ENCODE measurements around the gene INPP5D.
"Not testable (repeated sequence)": the region's sequence is repeated elsewhere in the genome, so short reads cannot be mapped to it uniquely, and the experiment has no call there.

The INPP5D gene

DNA sequence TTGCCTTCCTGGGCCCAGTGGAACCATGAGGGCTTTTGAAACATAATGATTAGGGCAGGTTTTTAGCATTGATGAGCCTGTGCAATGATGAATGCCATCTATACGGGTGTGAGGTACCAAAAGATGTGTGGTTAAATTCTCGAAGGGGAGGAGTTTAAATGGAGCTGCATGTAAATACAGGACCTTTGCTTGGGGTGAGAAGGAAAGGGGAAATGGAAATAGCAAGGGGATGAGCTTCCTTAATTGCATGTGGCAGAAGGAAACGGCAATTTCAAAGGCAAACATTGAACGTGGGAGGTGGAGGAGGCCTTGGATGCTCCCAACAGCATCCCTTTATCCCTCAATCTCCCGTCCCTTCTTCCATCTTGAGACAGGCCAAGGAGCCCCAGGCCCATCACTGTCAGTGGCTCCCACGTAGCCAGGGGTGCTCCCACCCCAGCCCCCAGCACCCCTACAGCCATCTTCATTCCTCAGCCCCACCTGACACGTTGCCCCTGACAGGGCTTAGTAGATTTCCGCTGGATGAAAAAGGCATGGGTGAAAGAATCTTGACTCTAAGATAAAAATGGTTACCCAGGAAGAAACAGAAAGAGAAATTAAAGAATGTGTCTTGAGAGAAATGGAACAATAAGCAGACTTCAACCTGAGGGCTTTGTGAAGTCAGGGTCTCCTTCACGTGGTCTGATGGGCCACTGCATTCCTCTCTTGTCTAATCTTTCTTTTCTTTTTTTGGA lies 32.5 kb downstream of the INPP5D start:
- no peak overlapping the region for H3K27ac ChIP-seq (ENCODE audit: low read depth, low read length)
- H3K4me1 ChIP-seq (ENCODE audit: insufficient read depth, low read length): no peaks in the 10 kb centered on the region
- H3K4me3 ChIP-seq (ENCODE audit: low read depth in 1 of 2, low read length in 2 of 2): no peak overlapping the region
- H3K9ac ChIP-seq (ENCODE audit: low read length): no peak overlapping the region
- H3K9me3 ChIP-seq (ENCODE audit: low read length): no peaks in the 10 kb centered on the region
- H3K27me3 ChIP-seq (ENCODE audit: control insufficient read depth in 1 of 2, insufficient read depth in 2 of 2, low read length in 2 of 2): no peaks in the 10 kb centered on the region
- H3K36me3 ChIP-seq (ENCODE audit: insufficient read depth, low read length): no peaks in the 10 kb centered on the region

DNA sequence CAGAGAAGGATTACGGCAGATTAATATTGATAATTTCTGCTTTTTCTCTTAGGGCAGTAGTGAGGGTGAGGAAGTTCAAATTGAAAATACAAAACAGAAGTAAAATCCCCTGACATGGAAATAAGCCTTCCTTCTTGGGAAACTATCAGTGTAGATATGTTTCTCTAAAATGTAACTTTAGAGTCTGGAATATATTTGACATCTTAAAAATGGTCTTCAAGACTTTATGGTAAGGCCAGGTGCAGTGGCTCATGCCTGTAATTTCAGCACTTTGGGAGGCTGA lies 33.0 kb downstream of the INPP5D start:
- Histone ChIP-seq H3K27ac (ENCODE audit: low read depth, low read length) (no peak overlapping the region), H3K9me3 (ENCODE audit: low read length) (no peaks in the 10 kb centered on the region), H3K4me3 (ENCODE audit: low read depth in 1 of 2, low read length in 2 of 2) (no peak overlapping the region), H3K36me3 (ENCODE audit: insufficient read depth, low read length) (no peaks in the 10 kb centered on the region), H3K4me1 (ENCODE audit: insufficient read depth, low read length) (no peaks in the 10 kb centered on the region), H3K27me3 (ENCODE audit: control insufficient read depth in 1 of 2, insufficient read depth in 2 of 2, low read length in 2 of 2) (no peaks in the 10 kb centered on the region), H3K9ac (ENCODE audit: low read length) (no peak overlapping the region)

DNA sequence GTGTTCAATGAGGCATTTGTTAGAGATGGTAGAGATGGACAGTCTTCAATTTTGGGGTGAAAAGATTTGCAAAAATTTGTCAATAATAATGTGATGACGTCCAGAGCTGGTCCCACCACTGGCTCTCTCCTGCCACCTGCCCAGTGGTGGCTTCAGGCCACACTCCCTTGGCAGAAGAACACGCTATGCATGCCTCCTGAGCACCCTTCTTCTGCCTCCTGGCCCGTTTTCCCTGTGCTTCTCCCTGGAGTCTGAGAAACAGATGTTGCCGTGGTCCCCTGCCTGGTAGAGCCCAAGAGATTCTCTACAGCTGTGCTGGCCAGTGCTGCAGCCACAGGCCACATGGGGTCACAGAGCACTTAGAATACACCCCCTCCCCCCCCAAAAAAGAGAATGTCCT lies 33.6 kb downstream of the INPP5D start:
- H3K4me3 ChIP-seq (ENCODE audit: low read depth in 1 of 2, low read length in 2 of 2): no peak overlapping the region
- no peak overlapping the region for H3K9ac ChIP-seq (ENCODE audit: low read length)
- H3K36me3 ChIP-seq (ENCODE audit: insufficient read depth, low read length): no peaks in the 10 kb centered on the region
- no peaks in the 10 kb centered on the region for H3K4me1 ChIP-seq (ENCODE audit: insufficient read depth, low read length)
- no peak overlapping the region for H3K27ac ChIP-seq (ENCODE audit: low read depth, low read length)
- no peaks in the 10 kb centered on the region for H3K27me3 ChIP-seq (ENCODE audit: control insufficient read depth in 1 of 2, insufficient read depth in 2 of 2, low read length in 2 of 2)
- no peaks in the 10 kb centered on the region for H3K9me3 ChIP-seq (ENCODE audit: low read length)

DNA sequence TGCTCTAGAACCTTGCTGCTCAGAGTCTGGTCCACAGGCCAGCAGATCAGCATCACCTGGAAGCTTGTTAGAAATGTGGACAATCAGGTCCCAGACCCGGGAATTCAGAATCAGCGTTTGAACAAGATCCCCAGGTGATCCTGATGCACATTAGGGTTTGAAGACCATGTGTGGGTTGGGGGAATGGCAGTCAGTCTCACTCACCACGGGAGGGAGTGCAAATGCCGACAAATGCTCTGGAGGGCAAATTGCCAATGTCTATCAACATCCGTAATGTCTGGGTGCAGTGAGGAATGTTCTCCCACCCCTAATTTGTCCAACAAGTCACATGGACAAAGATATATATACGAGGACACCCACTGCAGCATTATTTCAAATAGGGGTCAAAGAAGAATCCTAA lies 34.5 kb downstream of the INPP5D start:
- Histone ChIP-seq H3K27ac (ENCODE audit: low read depth, low read length) (no peak overlapping the region), H3K4me1 (ENCODE audit: insufficient read depth, low read length) (no peaks in the 10 kb centered on the region), H3K9me3 (ENCODE audit: low read length) (no peaks in the 10 kb centered on the region), H3K27me3 (ENCODE audit: control insufficient read depth in 1 of 2, insufficient read depth in 2 of 2, low read length in 2 of 2) (no peaks in the 10 kb centered on the region), H3K36me3 (ENCODE audit: insufficient read depth, low read length) (no peaks in the 10 kb centered on the region), H3K4me3 (ENCODE audit: low read depth in 1 of 2, low read length in 2 of 2) (no peak overlapping the region), H3K9ac (ENCODE audit: low read length) (no peak overlapping the region)

DNA sequence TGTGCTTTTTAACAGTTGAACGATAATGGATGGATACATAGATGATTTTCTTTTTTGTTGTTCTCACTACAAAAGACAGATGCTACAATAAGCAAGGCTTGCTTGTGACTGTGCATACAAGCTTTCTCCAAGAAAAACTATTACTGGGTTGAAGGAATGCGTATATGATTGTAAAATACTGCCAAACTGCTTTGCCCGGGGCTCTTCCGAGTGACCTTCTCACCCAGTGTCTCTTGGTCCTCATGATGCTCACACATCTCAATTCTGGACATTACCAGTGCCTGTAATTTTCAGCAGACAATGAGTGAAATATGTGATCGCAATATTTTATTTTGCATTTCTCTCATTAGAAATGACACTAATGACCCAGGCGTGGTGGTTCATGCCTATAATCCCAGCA lies 35.9 kb downstream of the INPP5D start:
- Histone ChIP-seq H3K4me1 (ENCODE audit: insufficient read depth, low read length) (no peaks in the 10 kb centered on the region), H3K9me3 (ENCODE audit: low read length) (no peaks in the 10 kb centered on the region), H3K27ac (ENCODE audit: low read depth, low read length) (no peak overlapping the region), H3K9ac (ENCODE audit: low read length) (no peak overlapping the region), H3K4me3 (ENCODE audit: low read depth in 1 of 2, low read length in 2 of 2) (no peak overlapping the region), H3K27me3 (ENCODE audit: control insufficient read depth in 1 of 2, insufficient read depth in 2 of 2, low read length in 2 of 2) (no peaks in the 10 kb centered on the region), H3K36me3 (ENCODE audit: insufficient read depth, low read length) (no peaks in the 10 kb centered on the region)

DNA sequence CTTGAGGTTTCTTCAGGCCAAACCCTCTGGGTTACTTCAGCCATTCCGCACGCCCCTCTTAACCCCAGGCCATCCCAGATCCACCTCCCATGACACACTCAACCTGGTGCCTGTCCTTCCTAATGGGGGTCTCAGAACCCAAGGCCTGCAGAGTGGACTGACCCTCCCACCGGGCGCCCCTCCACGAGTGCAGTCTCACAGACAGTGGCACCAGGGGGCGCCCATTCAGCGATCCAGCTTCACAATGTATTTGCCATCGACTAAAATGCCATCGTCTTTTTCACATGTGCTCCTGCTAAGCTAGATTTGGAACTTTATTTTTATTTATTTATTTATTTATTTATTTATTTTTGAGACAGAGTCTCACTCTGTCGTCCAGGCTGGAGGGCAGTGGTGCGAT lies 38.5 kb downstream of the INPP5D start:
- Histone ChIP-seq H3K4me3 (ENCODE audit: low read depth in 1 of 2, low read length in 2 of 2) (no peak overlapping the region), H3K36me3 (ENCODE audit: insufficient read depth, low read length) (no peaks in the 10 kb centered on the region), H3K9me3 (ENCODE audit: low read length) (no peaks in the 10 kb centered on the region), H3K27me3 (ENCODE audit: control insufficient read depth in 1 of 2, insufficient read depth in 2 of 2, low read length in 2 of 2) (no peaks in the 10 kb centered on the region), H3K9ac (ENCODE audit: low read length) (no peak overlapping the region), H3K27ac (ENCODE audit: low read depth, low read length) (no peak overlapping the region), H3K4me1 (ENCODE audit: insufficient read depth, low read length) (no peaks in the 10 kb centered on the region)

DNA sequence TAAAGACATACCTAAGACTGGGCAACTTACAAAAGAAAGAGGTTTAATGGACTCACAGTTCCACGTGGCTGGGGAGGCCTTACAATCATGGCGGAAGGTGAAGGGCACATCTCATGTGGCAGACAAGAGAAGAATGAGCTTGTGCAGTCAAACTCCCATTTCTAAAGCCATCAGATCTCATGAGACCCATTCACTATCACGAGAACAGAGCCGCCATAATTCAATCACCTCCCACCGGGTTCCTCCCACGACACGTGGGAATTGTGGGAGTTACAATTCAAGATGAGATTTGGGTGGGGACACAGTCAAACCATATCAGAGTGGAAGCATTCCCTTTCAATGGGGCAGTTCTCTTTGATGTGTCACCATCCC lies 39.7 kb downstream of the INPP5D start:
- not testable (repeated sequence) for H3K9ac ChIP-seq (ENCODE audit: low read length); H3K27ac ChIP-seq (ENCODE audit: low read depth, low read length); H3K36me3 ChIP-seq (ENCODE audit: insufficient read depth, low read length); H3K4me3 ChIP-seq (ENCODE audit: low read depth in 1 of 2, low read length in 2 of 2); H3K4me1 ChIP-seq (ENCODE audit: insufficient read depth, low read length); H3K9me3 ChIP-seq (ENCODE audit: low read length); H3K27me3 ChIP-seq (ENCODE audit: control insufficient read depth in 1 of 2, insufficient read depth in 2 of 2, low read length in 2 of 2)

DNA sequence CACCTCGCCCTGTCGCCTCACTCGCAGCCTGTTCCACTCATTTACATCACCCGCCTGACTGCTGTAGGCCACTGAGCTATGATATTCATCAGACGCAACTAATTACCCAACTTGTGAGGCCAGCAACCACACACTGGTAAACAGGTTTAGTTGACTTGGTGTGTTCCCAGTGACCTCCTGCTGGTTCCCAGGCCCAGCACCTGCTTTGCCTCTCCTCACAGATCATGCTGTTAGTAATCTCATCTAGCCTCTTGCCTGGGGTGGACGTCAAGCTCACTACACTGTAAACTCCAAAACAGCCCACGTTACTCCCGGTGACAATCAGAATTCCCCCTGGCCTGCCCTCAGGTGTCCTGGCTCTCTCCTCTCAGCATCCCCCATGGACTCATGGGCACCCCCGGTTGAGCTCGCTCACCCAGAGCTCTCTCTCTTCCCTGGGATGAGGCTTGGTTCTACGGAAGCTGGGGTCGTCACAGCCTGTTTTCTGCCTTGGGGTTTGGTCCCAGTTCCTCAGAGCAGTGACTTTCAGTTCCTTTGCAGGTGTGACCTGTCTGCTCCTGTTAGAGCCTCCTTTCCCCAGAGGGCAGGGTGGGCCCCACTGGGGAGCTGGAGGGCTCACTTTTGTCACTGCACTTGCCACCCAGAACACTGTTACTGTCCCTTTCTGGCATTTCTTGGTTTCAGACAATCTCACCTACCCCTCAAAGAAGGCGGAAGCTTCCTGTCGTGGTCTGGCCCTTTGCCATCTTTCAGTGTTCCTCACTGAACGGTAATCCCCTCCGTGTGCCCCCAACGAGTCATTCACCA lies 40.3 kb downstream of the INPP5D start:
- H3K9me3 ChIP-seq (ENCODE audit: low read length): no peaks in the 10 kb centered on the region
- no peak overlapping the region for H3K4me3 ChIP-seq (ENCODE audit: low read depth in 1 of 2, low read length in 2 of 2)
- no peaks in the 10 kb centered on the region for H3K4me1 ChIP-seq (ENCODE audit: insufficient read depth, low read length)
- H3K27me3 ChIP-seq (ENCODE audit: control insufficient read depth in 1 of 2, insufficient read depth in 2 of 2, low read length in 2 of 2): no peaks in the 10 kb centered on the region
- H3K36me3 ChIP-seq (ENCODE audit: insufficient read depth, low read length): no peaks in the 10 kb centered on the region
- H3K9ac ChIP-seq (ENCODE audit: low read length): no peak overlapping the region
- H3K27ac ChIP-seq (ENCODE audit: low read depth, low read length): no peak overlapping the region

DNA sequence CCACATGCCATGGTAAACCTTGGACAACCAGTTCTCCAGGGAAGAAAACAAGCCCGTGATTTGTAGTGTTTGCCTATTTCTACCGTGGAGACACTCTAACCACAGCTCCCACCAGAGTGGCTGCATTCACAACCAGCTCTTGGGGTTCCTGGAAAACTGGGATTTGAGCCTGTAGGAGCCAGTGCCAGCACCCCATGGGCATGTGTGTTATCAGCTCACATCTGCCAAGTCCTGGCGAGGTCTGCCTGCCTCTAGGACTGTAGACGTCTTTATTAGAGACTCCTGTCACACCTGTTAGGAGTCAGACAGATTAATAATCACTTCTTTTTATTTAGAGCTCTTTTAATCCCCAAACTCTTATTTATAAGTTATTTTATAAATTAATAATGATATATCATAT lies 41.0 kb downstream of the INPP5D start:
- H3K27me3 ChIP-seq (ENCODE audit: control insufficient read depth in 1 of 2, insufficient read depth in 2 of 2, low read length in 2 of 2): no peaks in the 10 kb centered on the region
- H3K4me1 ChIP-seq (ENCODE audit: insufficient read depth, low read length): no peaks in the 10 kb centered on the region
- H3K4me3 ChIP-seq (ENCODE audit: low read depth in 1 of 2, low read length in 2 of 2): no peak overlapping the region
- H3K9me3 ChIP-seq (ENCODE audit: low read length): no peaks in the 10 kb centered on the region
- H3K9ac ChIP-seq (ENCODE audit: low read length): no peak overlapping the region
- no peaks in the 10 kb centered on the region for H3K36me3 ChIP-seq (ENCODE audit: insufficient read depth, low read length)
- H3K27ac ChIP-seq (ENCODE audit: low read depth, low read length): no peak overlapping the region

DNA sequence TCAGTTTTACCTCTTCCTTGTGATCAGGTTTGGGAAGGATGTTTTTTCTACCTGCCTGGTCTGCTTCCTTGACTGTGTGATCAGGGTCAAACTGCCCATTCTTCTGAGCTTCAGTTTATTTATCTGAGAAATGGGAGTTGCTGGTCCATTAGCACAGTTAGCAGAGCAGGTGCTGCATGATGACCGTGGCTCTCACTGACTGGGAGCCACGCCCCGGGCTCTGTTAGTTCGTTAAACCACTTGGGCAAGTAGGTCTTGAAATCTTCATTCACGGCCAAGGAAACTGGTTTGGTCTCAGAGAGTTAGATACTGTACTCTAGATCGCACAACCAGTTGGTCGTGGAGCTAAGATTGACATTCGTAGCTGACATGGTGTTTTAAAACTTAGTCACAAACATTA lies 41.7 kb downstream of the INPP5D start:
- H3K27ac ChIP-seq (ENCODE audit: low read depth, low read length): no peak overlapping the region
- H3K9ac ChIP-seq (ENCODE audit: low read length): no peak overlapping the region
- no peaks in the 10 kb centered on the region for H3K9me3 ChIP-seq (ENCODE audit: low read length)

DNA sequence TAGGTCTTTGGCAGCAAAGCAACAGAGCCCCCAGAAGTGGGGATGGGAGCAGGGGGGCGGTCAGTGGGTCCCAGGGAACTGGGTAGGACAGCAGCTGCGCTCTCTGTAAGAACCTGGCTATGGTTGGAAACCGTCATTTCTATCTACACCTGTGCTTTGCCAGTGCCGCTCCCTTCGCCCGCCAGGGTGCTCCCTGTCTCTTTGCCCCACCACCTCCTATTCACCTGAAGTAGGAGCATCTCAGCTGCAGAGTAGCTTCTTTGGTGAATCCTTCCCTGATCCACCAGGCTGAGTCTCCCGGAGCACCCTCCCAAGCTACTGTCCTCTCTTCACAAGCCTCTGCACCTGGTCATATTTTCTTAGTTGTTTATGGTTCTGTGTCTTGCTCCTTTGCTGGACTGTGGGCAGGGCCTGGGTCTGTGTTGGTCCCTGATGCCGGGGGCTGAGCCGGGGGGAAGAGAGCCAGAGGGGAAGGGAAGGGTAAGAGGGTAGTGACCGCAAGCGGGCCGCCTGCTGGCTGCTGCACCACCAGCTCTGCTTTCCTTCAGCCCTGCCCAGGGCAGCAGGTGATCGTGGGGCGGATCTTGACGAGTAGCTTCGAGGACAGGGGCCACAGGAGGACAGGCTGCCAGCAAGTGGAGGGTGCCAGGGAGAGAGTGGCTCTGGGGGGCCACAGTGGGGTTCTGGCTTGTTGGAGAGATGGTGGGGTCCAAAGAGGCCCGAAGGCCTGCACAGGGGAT lies 45.2 kb downstream of the INPP5D start:
- Histone ChIP-seq H3K4me3 (ENCODE audit: low read depth in 1 of 2, low read length in 2 of 2) (no peak overlapping the region), H3K9me3 (ENCODE audit: low read length) (no peaks in the 10 kb centered on the region), H3K36me3 (ENCODE audit: insufficient read depth, low read length) (no peaks in the 10 kb centered on the region)

More for the DNA sequence above, 41.7 kb downstream of the INPP5D start:
- H3K36me3 ChIP-seq (ENCODE audit: insufficient read depth, low read length): no peaks in the 10 kb centered on the region
- H3K27me3 ChIP-seq (ENCODE audit: control insufficient read depth in 1 of 2, insufficient read depth in 2 of 2, low read length in 2 of 2): no peaks in the 10 kb centered on the region
- no peak overlapping the region for H3K4me3 ChIP-seq (ENCODE audit: low read depth in 1 of 2, low read length in 2 of 2)
- H3K4me1 ChIP-seq (ENCODE audit: insufficient read depth, low read length): no peaks in the 10 kb centered on the region

More for the DNA sequence above, 45.2 kb downstream of the INPP5D start:
- Histone ChIP-seq H3K27me3 (ENCODE audit: control insufficient read depth in 1 of 2, insufficient read depth in 2 of 2, low read length in 2 of 2) (no peaks in the 10 kb centered on the region), H3K9ac (ENCODE audit: low read length) (no peak overlapping the region), H3K4me1 (ENCODE audit: insufficient read depth, low read length) (no peaks in the 10 kb centered on the region), H3K27ac (ENCODE audit: low read depth, low read length) (no peak overlapping the region)
